ENCODE measurements around the gene DNAJC5G. TPM values are rescaled to one million over a fixed set of nuclear protein-coding genes. Genes with fewer than 3 reads are reported as not detected.
"Not testable (repeated sequence)": the region's sequence is repeated elsewhere in the genome, so short reads cannot be mapped to it uniquely, and the experiment has no call there.

DNAJC5G gene
- total RNA-seq, 2 experiments from 2014 or later = not detected

GRCh38 chr2:27306573-27307286 is 31.5 kb downstream of the DNAJC5G start:
- peaks cover 22% of the 10 kb centered on the region for H3K27me3 Mint-ChIP-seq
- no peak overlapping the region for H3K27ac Mint-ChIP-seq
- H3K9me3 Mint-ChIP-seq = no peaks in the 10 kb centered on the region
- peaks cover 10% of the 10 kb centered on the region for H3K4me1 Mint-ChIP-seq
- DNase-seq = peak; percentile 56
- peak overlapping the region; percentile 48 for H3K4me3 Mint-ChIP-seq
- peaks cover 18% of the 10 kb centered on the region for H3K36me3 Mint-ChIP-seq

DNA sequence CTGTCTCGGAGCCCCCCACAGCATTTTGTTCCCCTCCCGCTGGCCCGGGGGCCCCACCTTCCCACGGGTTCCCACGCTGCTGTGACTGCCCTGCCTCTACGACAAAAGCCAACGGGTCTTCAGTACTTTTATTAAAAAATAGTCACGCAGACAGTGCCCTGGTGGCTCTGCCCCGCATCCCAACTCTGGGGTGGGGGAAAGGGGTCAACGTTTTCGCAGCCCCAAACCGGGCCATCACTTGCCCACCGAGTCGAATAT is 32.0 kb downstream of the DNAJC5G start:
- peaks cover 10% of the 10 kb centered on the region for H3K4me1 Mint-ChIP-seq
- H3K36me3 Mint-ChIP-seq = peaks cover 18% of the 10 kb centered on the region
- H3K4me3 Mint-ChIP-seq = peak overlapping the region; percentile 34
- H3K9me3 Mint-ChIP-seq = no peaks in the 10 kb centered on the region
- H3K27me3 Mint-ChIP-seq = peaks cover 22% of the 10 kb centered on the region
- DNase-seq = no peak
- H3K27ac Mint-ChIP-seq = no peak overlapping the region

- H3K27ac Mint-ChIP-seq = no peak overlapping the region
- H3K4me3 Mint-ChIP-seq = no peak overlapping the region
- no peak for DNase-seq
- peaks cover 22% of the 10 kb centered on the region for H3K27me3 Mint-ChIP-seq
- H3K9me3 Mint-ChIP-seq = no peaks in the 10 kb centered on the region
- peaks cover 20% of the 10 kb centered on the region for H3K36me3 Mint-ChIP-seq
- H3K4me1 Mint-ChIP-seq = peaks cover 9% of the 10 kb centered on the region
These were observed 32.5 kb downstream of the DNAJC5G start for GRCh38 chr2:27307545-27308358.

GRCh38 chr2:27308359-27308881 is 33.2 kb downstream of the DNAJC5G start, which contains the start of gene UCN:
Gene UCN (minus strand): TSS chr2:27308445. CDS start chr2:27307895, 550 bp downstream.
- peaks cover 4% of the 10 kb centered on the region for H3K4me1 Mint-ChIP-seq
- no peaks in the 10 kb centered on the region for H3K9me3 Mint-ChIP-seq
- peaks cover 22% of the 10 kb centered on the region for H3K27me3 Mint-ChIP-seq
- no peak for DNase-seq
- no peak within 1 kb of the TSS for H3K27ac Mint-ChIP-seq
- H3K4me3 Mint-ChIP-seq = peak within 1 kb of the TSS; percentile 34
- H3K36me3 Mint-ChIP-seq = peaks cover 20% of the 10 kb centered on the region

DNA sequence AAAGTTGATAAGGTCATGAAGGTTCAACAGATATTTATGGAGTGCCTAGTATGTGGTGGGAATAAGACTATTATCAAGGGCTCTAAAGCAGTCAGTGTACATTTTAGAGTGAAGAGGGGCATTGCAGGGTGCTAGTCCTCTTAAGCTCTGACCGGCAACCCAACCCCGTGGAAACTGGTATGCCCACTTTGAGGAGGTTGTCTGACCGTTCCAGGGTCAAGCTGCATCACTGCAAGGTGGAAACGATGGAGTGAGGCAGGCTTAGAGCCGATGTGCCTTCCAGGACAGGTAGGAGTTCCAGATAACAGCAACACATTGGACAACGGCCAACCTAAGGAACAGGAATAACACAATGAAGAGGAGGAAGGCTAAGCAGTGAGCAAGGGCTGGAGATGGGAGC is 34.4 kb downstream of the DNAJC5G start:
- Mint-ChIP-seq H3K4me1 (peaks cover 4% of the 10 kb centered on the region), H3K9me3 (no peaks in the 10 kb centered on the region), H3K27ac (no peak overlapping the region), H3K36me3 (peaks cover 20% of the 10 kb centered on the region), H3K4me3 (no peak overlapping the region), H3K27me3 (peaks cover 19% of the 10 kb centered on the region)
- DNase-seq = no peak

GRCh38 chr2:27312152-27312551 is 36.9 kb downstream of the DNAJC5G start:
- H3K4me1 Mint-ChIP-seq = peaks cover 2% of the 10 kb centered on the region
- peaks cover 20% of the 10 kb centered on the region for H3K36me3 Mint-ChIP-seq
- no peak overlapping the region for H3K4me3 Mint-ChIP-seq
- no peak for DNase-seq
- H3K27me3 Mint-ChIP-seq = peaks cover 2% of the 10 kb centered on the region
- H3K27ac Mint-ChIP-seq = no peak overlapping the region
- no peaks in the 10 kb centered on the region for H3K9me3 Mint-ChIP-seq

- H3K4me3 Mint-ChIP-seq = no peak overlapping the region
- H3K9me3 Mint-ChIP-seq = no peaks in the 10 kb centered on the region
- DNase-seq = no peak
- no peak overlapping the region for H3K27ac Mint-ChIP-seq
- no peaks in the 10 kb centered on the region for H3K27me3 Mint-ChIP-seq
- no peaks in the 10 kb centered on the region for H3K4me1 Mint-ChIP-seq
- peaks cover 15% of the 10 kb centered on the region for H3K36me3 Mint-ChIP-seq
These were observed 38.8 kb downstream of the DNAJC5G start for GRCh38 chr2:27313882-27314645.

- Mint-ChIP-seq H3K27me3 (no peaks in the 10 kb centered on the region), H3K36me3 (peaks cover 10% of the 10 kb centered on the region), H3K9me3 (no peaks in the 10 kb centered on the region), H3K4me3 (no peak overlapping the region), H3K27ac (no peak overlapping the region), H3K4me1 (no peaks in the 10 kb centered on the region)
- no peak for DNase-seq
These were observed 39.5 kb downstream of the DNAJC5G start for GRCh38 chr2:27314709-27315108.

DNA sequence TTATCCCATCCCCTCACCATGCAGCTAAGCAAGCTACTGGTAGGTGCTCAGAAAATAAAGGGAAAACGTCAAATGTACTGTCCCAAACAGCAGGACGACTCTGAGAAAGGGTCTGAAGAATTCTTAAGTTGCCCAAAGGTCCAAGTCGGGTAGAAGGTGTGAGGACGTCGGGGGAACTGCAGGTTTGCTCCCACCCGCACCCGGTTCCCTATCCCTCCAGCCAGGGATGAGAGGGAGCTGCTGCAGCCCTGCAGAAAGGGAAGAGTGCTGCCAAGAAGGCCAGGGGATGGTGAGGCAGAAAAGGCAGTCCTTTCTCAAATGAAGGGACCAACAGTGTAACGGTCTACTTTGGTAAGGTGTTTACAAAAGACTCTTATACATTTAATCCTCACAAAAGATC is 39.9 kb downstream of the DNAJC5G start:
- Mint-ChIP-seq H3K36me3 (peaks cover 8% of the 10 kb centered on the region), H3K4me1 (no peaks in the 10 kb centered on the region), H3K27me3 (no peaks in the 10 kb centered on the region), H3K9me3 (no peaks in the 10 kb centered on the region), H3K27ac (no peak overlapping the region), H3K4me3 (no peak overlapping the region)
- no peak for DNase-seq

DNA sequence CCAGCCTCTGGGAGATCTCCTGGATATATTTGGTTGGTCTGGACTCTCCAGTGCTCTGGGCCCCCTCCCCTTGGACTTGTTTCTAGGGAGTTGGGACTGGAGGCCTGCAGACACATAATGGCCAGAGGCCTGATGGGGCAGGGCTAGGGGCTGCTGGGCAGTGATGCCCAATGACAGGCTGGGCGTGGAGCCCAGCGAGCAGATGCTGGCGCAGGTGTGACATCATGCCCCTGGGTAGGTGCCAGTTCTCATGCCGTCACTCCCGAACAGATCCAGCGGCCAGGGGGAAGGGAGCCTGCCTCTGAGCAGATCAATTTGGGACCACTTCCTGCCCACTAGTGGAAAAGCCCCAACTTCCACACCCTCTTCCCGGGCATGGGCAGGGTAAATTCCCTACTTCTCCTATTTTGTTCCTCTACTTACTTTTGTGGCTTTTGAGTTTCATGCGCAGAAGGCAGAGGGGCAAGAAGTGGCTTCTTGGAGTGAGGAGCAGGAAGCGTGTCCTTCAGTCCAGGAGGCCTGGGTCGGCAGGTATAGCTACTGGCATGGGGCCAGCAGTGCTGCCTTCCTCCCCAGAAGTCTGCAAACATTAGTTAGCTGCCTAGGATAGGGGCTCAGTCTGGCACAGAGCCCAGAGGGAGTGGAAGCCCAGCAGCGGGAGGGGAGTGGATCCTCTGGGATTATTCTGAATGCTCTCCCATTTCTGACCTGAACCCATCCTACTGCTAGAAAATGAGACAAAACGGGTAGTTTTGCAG is 41.6 kb downstream of the DNAJC5G start:
- H3K27me3 Mint-ChIP-seq = no peaks in the 10 kb centered on the region
- no peak overlapping the region for H3K27ac Mint-ChIP-seq
- peaks cover 6% of the 10 kb centered on the region for H3K36me3 Mint-ChIP-seq

GRCh38 chr2:27319839-27320238 is 44.6 kb downstream of the DNAJC5G start:
- peaks cover 16% of the 10 kb centered on the region for H3K4me1 Mint-ChIP-seq
- H3K36me3 Mint-ChIP-seq, DNase-seq, H3K9me3 Mint-ChIP-seq, H3K4me3 Mint-ChIP-seq, H3K27me3 Mint-ChIP-seq, H3K27ac Mint-ChIP-seq: not testable (repeated sequence)

More for the DNA sequence above, 41.6 kb downstream of the DNAJC5G start:
- no peak overlapping the region for H3K4me3 Mint-ChIP-seq
- H3K4me1 Mint-ChIP-seq = peaks cover 7% of the 10 kb centered on the region
- H3K9me3 Mint-ChIP-seq = no peaks in the 10 kb centered on the region
- no peak for DNase-seq

DNA sequence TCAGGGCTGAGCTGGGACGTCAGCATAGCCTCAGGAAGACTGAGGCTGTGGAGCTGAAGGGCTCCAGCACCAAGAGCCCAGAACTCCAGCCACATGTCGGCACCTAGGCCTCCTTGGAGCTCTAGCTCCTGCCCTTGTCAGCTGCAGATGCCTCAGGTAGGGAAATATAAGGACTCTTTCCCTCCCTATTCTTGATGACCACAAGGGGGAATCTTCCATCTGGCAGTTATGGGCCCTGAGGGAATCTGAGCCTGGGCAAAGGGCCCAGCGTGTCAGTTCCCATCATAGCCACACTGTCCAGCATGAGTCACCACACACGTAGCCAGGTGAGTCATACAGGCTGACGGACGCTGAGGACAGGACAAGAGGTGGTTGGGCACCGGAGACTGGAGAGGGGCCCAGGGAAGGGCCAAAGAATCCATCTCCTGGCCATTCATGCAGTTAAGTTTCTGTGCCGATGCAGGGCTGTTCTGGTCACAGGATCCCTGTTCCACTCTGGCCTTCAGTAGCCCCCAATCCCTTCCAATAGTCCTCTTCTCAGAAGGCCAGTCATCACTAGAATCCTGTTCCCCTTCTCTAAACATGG is 45.8 kb downstream of the DNAJC5G start:
- H3K4me3 Mint-ChIP-seq = peak overlapping the region; percentile 91
- H3K36me3 Mint-ChIP-seq = peaks cover 12% of the 10 kb centered on the region
- no peak for DNase-seq
- peaks cover 16% of the 10 kb centered on the region for H3K4me1 Mint-ChIP-seq
- peak overlapping the region; percentile 62 for H3K27ac Mint-ChIP-seq
- no peaks in the 10 kb centered on the region for H3K9me3 Mint-ChIP-seq
- no peaks in the 10 kb centered on the region for H3K27me3 Mint-ChIP-seq

- peaks cover 17% of the 10 kb centered on the region for H3K36me3 Mint-ChIP-seq
- no peak for DNase-seq
- peaks cover 16% of the 10 kb centered on the region for H3K4me1 Mint-ChIP-seq
- H3K9me3 Mint-ChIP-seq = no peaks in the 10 kb centered on the region
- peak overlapping the region; percentile 90 for H3K27ac Mint-ChIP-seq
- no peaks in the 10 kb centered on the region for H3K27me3 Mint-ChIP-seq
- H3K4me3 Mint-ChIP-seq = peak overlapping the region; percentile 91
These were observed 47.1 kb downstream of the DNAJC5G start for GRCh38 chr2:27322301-27322765.

Measured in activated naive CD8-positive, alpha-beta T cell treated with anti-CD3 and anti-CD28 coated beads for 36 hours (primary cell).